Measurements from ENCODE around the gene FAM170B.

Gene FAM170B

DNA sequence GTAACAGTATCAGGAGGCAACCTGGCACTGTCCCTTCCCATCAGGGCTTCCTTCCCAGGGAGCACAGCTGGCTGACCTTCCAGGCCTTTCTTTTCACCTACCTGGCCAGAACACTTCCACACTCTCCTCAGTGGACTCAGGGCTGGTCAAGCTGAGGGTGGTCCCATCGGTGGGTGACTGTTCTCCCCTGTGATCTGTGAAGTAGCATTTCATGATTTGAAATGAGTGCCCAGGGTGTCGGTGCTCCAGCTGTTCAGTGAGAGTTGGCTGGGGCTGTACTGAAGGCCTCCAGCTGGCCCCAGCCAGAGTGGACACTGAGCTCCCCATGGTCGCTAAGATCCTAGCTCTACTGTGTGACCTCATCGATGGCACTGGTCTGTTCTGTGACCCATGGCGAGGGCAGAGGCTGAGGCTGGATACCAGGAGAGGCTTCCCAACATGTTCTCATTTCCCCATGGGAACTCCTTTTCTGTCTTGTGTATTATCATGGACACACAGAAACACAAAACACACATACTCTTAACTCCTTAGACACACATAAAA is at the start of gene FAM170B:
TSS of gene FAM170B (minus strand) at position 316 of the 543 bp plus-strand sequence. CDS start at position 213, 103 bp downstream.
- no peak for DNase-seq (ENCODE audit: low read depth in 2 of 2)

DNA sequence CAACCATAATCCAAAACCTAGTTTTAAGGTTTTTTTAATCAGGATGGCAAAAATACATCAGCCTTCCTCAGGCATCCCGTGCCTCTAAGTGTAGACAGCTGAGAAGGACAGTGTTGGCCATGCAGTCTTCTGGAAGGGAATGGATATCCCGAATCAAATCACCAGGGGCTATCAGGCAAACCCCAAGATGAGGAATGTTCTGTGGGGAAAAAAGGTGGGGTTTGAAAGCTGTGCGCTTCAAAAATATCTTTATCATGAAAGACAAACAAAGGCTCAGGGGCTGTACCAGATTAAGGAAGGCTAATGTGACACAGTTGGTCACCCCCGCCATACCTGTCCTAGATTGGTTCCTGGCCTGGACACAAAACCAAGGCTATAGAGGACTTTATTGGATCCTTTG is 49.0 kb upstream of the FAM170B start:
- no peak for DNase-seq (ENCODE audit: low read depth in 2 of 2)

DNA sequence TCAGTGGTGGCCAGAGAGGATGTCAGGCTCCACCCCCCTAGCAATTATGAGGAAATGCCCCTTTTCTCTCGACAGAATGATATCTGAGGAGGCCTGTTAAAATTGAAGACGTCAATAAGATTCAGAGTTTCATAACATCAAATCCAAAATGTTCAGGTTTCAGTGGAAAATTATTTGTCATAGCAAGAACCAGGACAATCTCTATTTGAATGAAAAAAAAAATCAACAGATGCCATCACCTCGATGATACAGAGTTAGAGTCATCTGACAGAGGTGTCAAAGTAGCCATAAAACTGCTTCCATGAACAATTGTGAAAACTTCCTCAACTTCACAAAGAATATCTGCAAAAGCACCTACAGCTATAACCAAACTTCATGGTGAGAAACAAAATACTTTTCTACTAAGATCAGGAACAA is 46.6 kb upstream of the FAM170B start:
- DNase-seq (ENCODE audit: low read depth in 2 of 2): no peak

DNA sequence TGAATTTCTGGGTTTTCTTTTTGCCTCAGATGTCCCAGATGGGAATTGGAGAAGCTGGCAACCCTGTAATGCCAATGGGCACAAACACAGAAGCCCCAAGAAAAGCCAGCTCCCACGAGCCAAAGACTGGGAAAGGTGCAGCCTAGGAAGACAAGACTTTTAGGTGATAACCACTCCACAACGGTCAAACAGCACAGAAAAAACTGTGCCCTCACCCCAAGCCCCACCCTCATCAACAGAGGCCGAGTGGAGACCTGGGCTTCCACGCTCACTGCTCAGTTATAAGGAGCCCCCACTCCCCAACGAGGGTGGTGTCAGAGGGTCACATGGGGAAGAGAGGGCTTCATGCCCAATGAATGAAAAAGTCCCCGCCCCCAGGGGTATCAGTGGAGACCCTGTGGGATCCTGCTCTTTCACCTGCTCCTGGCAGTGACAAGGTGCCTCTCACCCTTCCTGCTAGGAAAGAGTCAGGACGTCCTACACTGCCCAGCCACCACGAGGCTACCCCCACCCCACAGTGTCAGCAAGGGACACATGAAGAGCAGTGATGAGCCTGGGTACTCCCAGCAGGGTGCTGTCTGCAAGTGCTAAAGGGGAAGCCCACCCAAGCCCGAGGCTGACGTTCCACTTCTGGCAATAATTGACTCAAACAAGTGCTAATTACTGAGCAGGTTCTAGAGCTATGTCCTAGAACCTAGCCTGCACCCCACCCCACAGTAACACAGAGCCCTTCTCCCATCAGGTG is 46.0 kb upstream of the FAM170B start:
- DNase-seq (ENCODE audit: low read depth in 2 of 2): no peak

DNA sequence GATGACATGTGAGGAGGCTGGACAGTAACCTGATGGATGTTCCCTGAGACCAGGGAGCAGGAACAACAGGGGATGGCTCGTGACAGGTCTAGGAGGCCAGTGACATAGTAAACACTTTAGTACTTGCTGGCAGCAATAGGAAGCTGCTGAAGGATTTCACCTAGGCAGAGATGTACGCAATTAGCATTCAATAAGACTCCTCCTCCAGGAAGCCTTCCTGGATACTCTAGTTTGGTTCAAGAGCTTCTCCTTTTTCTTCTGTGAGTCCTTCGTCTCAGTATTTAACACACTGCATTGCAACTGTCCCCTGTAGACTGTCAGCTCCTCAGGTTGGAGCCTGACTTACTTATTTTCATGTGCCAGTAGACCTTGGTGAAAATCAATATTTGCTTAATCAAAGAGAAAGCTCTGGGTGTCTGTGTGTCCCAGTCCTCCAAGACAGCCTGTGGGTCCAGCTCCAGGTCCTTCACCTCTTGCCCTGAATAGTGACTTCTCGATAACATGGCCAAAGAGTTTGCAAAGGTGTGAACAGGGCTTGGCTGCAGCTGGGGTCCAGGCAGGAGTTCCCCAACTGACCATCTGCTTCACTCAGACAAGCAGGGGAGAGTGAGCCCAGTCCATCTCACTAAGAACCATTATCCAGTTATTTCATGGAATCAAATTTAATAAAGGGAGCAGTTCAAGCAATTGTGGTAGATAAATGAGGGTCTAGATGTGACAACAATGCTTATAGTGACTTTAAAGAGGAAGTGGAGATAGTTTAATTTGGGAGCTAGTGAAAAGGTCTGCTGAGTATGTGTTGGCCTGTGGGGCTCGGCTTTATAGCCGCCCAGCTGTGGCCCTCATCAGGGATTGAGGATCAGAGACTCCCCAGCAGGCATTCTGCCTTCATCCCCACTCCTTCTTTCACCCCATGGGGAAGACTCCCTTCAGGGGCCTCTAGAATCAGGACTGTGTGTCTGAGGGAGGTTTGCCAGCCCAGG is 45.0 kb upstream of the FAM170B start:
- DNase-seq (ENCODE audit: low read depth in 2 of 2): no peak

DNA sequence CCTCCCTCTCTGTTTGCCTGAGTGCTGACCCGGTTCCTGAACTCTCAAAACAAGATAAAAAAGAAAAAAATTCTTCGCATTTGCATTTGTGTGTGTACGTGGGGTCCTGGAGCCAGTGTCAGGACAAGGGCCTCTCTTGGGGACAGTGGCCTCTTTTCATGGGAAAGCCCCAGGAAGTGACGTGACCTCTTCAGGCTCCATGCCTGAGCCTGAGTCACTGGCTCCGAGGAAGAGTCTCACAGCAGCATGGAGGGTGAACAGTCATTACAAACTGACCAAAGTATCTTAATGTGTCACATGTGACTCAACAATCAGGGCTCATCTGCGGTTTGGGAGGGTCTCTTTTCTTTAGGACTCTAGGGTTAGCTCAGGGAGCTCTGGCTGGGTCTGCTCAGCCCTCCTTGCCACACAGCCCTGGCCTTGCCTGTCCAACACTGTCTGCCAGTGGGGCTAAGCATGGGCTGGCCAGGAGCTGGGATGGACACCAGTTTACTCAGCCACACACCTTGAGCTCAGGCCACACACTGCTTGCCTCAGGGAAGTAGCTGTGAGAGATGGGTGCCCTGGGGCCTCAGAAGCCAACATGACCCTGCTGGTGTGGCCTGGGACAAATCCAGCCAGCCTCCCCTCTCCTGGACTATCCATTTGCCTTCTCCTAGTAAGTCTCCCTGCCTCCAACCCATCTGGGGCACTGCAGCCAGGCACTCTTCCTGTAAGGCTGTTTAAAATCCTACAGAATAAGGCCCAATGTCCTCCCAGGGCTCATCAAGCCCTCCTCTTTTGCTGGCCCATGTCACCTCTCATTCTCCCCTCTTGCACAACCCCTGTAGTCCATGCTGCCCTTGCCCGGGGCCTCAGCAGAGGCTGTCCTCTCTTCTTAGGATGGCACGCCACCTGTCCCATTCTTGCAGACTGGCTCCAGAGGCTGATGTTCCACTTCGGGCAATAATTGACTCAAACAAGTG is 43.9 kb upstream of the FAM170B start:
- DNase-seq (ENCODE audit: low read depth in 2 of 2): peak in 1 of 2 donors; percentile 52

DNA sequence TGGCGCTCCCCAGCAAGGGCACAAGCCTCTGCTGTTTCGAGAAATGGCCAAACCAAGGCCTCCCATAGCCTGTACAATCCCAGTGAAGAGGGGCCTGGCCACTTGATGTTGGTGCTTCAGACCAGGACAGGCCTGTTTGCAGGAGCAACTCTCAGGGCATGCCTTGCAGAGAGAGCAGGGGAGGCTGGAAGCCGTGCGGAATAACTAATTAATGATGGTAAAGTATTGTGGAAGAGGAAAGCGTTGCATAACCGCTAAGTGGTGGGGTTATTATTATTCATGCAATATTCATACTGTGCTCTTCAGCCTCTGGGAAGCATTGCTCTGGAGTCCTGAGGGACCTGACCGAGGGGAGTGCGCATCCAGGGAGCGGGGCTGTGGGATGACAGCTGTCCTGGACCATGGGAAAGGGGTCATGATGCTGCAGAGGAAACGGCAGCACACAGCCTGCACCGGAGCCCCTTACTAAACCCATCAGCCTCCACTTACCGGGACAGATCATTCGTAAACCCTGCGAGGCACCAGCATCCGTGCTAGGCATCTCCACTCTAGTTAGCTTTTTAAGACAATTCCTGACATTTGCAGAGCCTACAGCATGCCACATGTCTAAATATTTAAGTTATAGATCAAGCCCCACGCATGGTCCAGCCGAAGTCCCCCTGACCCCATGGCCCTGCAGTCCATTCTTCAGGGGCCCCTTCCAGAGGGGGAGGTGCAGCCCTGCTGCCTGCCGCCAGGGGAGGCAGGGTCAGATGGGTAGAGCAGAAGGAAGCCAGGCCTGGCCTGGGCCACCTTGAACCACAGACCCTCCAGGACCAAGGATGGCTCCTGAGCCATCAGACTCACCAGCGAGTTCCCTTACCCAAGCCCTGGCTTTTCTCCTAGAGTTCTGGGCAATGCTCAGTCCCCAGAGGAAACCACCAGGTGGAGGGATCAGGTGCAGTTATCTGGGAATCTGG is 42.8 kb upstream of the FAM170B start:
- DNase-seq (ENCODE audit: low read depth in 2 of 2): no peak

DNA sequence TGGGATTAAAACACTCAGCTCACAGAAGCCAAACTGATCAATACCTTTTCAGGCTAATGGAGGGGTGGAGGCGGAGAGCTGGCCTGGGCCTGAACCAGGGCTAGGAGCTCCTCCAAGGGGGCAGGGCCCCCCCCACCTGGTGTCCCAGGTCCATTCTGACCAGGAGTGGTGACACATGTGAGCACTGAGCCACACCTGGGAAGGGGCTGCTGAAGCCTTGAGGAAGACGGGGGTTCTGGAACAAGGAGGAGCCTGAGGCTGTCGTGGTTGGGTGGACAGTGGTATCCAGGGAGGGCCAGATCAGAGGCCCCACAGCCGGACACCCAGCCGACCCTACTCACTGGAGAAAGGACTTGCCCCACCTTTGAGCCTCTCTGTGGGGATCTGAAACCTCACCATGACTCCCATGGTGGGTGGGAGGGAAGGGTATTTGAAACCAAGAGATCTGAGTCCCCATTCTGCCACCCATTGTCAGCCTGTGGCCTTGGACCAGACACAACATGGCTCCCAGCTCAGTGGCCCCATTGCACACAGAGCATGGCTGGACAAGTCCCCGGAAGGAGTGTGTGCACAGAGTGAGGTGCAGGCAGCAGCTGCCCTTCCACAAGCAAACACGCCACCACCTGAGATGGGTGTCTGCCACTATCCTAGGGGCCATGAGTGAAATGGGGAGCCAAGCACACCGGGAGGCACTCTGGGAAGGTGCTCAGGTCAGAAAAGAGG is 41.9 kb upstream of the FAM170B start:
- DNase-seq (ENCODE audit: low read depth in 2 of 2): no peak

DNA sequence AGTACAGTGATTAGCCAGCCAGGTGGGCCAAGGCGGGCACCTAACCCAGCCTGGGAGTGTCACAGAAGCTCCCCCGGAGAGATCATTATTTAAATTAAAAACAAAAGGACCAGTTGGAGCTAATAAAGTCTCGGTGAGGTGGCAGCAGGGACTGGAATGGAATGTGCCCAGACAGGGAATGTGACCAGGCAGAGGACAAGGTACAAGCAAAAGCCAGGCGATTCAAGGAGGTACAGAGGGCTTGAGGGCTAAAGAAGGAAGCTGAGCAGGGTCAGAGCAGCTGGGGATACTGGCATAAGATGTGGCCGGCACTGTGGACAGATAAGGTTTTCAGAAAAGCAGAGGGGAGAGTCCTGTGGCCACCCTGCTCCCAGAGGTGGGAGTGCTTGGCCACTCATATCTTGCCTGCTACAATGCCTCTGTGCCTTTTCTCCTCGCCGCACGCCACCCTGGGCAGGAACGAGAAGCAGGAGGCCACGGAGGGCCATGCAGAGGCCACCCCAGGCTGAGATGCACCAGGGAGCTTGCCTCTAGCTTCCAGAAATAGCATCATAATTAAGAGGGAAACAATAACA is 41.2 kb upstream of the FAM170B start:
- DNase-seq (ENCODE audit: low read depth in 2 of 2): no peak

DNA sequence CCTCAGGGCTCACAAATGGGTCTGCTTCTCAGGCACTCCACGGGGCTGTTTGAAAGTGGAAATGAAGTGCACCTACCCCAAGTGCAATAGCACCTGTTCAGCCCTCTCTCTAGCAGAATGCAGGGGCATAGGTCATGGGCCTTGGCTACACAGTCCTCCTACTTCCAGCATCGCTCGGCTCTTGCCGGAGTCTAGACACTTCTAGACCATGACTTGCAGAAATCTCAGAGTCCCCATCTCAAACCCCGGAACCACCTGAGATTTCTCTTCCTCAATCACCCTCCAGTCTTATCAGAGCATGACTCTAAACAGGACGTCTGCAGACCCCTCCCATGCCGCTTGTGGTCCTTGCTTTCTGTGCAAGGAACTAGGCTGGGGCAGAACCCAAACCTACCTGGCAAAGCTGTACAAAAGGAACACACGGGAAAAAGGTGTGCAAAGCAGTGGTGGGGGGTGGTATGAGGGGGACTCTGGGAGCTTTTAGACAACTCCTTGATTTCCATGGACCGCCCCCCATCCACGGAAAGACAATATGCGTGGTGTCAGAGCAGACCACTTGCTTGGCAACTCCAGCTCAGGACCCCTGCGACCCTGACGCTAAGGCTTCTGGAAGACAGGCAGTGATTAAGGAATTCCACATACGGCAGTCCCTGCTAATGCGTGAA is 40.6 kb upstream of the FAM170B start:
- no peak for DNase-seq (ENCODE audit: low read depth in 2 of 2)

DNA sequence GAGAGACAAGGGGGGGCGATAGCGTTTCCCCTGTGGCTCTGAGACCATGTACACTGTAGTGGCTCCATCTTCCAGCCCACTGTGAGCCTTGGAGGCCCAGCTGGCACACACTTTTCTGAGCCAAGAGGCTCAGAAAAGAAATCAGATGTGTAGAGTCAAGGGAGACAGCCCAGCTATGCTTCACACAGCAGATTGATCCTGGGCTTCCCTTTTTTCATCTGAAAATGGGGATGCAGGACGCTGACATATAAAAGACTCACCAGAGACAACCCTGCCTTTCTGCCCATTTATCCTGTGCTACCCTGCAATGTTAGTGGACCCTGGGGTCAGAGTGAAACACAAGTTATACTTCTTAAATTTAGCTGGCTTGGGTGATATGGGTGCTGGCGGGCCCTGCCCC is 40.0 kb upstream of the FAM170B start:
- no peak for DNase-seq (ENCODE audit: low read depth in 2 of 2)

DNA sequence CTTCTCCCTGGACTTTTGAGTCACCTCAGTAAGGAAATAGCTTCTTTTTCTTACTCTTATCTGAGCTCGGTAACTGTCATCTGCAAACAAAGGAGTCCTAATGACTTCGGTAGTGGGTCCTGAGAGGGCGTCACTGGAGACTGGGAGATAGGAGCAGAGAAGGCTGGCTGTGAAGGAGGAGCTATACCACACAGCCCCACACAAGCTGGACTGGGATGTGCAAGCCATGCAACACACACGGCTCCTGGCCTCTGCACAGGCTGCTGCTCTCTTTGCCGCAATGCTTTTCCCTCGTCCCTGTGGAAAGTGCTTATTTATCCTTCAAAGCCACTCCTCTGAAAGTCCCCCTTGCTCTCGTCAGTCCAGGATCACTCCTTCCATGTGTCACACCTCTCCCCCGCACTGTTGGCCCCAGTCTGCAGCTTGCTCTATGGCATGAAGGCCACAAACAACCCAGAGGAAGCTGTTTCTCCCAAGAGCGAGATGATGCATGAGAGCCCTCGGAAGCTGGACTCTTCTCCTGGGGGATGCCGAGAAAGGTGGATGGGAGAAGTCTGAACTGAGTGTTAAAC is 39.5 kb upstream of the FAM170B start:
- no peak for DNase-seq (ENCODE audit: low read depth in 2 of 2)

DNA sequence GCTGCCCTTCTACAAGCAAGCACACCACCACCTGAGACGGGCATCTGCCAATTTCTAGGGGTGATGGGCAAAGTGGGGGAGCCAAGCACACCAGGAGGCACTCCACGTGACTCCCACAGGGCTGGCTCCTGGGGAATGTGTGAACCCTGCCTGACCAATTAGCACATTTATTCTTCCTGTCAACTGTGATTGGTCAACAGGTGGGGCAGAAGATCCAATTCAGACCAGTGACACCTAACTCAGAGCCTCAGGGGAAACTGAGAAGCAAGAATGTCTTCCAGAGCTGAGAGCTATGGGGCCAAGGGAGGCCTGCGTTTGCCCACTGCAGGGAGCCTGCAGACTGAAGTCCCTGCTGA is 38.9 kb upstream of the FAM170B start:
- no peak for DNase-seq (ENCODE audit: low read depth in 2 of 2)

DNA sequence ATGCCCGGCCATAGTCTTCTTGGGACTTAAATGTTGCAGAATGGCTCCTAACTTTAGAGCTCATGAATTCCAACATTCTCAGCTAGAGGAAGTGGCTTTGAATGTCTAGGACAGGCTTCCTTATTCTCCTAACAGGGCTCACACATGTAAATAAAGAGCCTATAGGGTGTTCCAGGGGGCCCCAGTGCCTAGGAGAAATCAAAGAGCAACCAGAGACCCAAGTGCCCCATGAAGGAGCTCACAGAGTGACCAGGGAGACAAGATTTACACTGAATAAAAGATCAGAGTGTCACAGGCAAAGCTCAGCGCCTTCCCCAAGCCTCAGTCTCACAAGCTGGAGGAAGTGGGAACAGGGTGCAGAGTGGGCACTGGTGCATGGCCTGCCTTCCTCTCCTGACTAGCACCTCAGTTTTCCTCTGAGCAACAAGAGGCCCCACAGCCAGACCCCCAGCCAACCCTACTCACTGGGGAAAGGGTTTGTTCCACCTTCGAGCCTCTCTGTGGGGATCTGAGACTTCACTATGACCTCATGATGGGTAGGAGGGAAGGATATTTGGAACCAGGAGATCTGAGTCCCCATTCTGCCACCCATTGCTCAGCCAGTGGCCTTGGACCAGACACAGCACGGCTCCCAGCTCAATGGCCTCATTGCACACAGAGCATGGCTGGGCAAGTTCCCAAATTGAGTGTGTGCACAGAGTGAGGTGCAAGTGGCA is 38.4 kb upstream of the FAM170B start:
- no peak for DNase-seq (ENCODE audit: low read depth in 2 of 2)

DNA sequence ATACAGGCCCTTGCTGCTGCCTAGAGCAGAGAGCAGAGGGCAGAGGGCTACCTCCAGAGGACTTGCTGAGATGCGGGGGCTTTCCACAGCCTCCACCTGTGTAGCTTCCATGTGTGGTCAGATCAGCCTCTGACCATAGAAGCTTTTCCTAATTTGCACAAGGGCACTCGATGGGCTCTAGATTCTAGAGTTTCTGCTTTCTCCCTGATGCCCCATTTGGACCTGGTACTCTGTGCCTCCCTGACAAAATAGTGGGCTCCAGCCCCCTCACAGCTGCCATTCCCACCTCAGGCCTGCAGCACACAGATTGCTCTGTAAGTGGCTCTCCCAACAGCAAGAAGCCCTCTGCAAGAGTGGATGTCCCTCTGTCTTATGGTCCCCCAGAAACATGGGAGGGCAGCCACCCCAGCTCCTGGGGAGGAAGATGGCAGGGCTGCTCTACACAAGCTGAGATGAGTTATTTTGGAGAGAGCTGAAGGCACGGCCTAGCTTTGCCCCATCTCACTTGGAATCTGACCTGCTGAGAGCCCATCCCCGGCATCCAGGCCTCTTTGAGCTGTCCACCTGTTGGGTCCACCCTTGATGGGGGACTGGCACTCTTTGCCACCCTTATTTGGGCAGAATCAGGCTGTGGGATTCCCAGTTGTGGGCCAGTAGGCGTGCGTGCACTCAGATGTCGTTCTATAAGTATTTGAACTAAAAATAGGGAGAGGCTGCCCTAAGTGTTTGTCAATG is 37.7 kb upstream of the FAM170B start:
- no peak for DNase-seq (ENCODE audit: low read depth in 2 of 2)

DNA sequence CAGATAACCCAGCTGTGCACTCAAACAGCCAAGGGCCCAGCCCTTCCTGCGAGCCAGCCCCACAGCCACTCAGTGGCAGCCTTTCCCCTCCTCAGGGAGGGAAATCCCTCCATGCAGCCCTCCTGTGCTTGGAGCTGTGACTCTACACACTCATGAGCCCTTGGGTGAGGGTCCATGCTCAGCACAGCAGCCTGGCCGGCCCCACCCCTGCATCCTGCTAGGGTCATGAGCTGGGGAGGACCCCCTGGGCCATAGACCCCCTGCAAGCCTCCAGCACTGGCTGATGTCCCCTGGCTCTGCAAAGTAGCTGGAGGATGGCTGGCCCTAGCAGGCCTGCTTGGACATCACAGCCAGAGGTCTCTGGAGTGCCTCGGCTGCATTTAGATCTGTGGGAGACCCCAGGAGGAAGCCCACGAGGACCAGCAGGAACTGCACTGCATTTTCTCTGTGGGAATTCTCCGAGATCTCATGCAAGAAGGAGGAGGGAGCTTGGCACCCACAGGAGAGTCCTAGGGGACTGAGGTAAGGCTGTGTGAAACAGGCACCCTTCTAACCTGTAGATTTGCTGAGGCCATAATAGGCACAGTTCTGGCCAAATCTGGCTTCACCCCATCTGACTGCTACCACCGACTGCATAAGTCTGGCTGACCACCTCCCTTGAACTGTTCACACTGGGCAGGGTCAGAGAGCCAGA is 37.0 kb upstream of the FAM170B start:
- DNase-seq (ENCODE audit: low read depth in 2 of 2): no peak

Measured in activated CD8-positive, alpha-beta memory T cell treated with anti-CD3 and anti-CD28 coated beads for 4 hours (primary cell).